Body of pancreas (tissue), 4 donors: ENCODE results near the gene COX14.

Source experiments
- CTCF ChIP-seq, 7 experiments: fragments of 450-650 bp in 4 of 7; fragments of 200-600 bp in 3 of 7; sonication (generic) in 3 of 7; IDR thresholded peaks; one replicate each; pipeline ENCODE4 v1.5.1; 2016 to 2019; ENCODE audit warnings: antibody characterized with exemption in 7 of 7
- POLR2A ChIP-seq, 3 donors: fragments of 450-650 bp; IDR thresholded peaks; one replicate each; pipeline ENCODE4 v1.6.1; 2016; ENCODE audit warnings: antibody characterized with exemption in 3 of 3, mild to moderate bottlenecking in 2 of 3

- TF ChIP-seq POLR2A (IDR thresholded peaks at IDR 0.05) (no peak), CTCF (IDR thresholded peaks at IDR 0.05) (peak in 1 of 7 experiments; percentile 1)
Measured at GRCh38 chr12:50112456-50113218, 601 bp downstream of the COX14 start.
